Tibial nerve (tissue), 4 donors: ENCODE data around the gene C3orf33.

ENCODE experiments used
- CTCF ChIP-seq, 5 experiments: fragments of 200-600 bp in 3 of 5; fragments of 450-650 bp in 2 of 5; sonication (generic) in 3 of 5; IDR thresholded peaks; one replicate each; pipeline ENCODE4 v1.5.1; 2016 to 2019; ENCODE audit warnings: antibody characterized with exemption in 5 of 5, mild to moderate bottlenecking in 3 of 5, moderate library complexity in 2 of 5
- EP300 ChIP-seq, 2 donors: sonication (generic); formaldehyde crosslinking; IDR thresholded peaks; one replicate each; pipeline ENCODE4 v1.6.1; 2017; ENCODE audit warnings: antibody characterized with exemption in 2 of 2, mild to moderate bottlenecking in 1 of 2
- POLR2A ChIP-seq, 2 donors: fragments of 450-650 bp; IDR thresholded peaks; one replicate each; pipeline ENCODE4 v1.6.1; 2017; ENCODE audit warnings: antibody characterized with exemption in 2 of 2, mild to moderate bottlenecking in 2 of 2, moderate library complexity in 2 of 2

- TF ChIP-seq CTCF (IDR thresholded peaks at IDR 0.05), result no peak
- TF ChIP-seq EP300 (IDR thresholded peaks at IDR 0.05), result no peak
- no peak for TF ChIP-seq POLR2A (IDR thresholded peaks at IDR 0.05)
Measured at GRCh38 chr3:155757577-155757976, 48.5 kb downstream of the C3orf33 start.
